IMR-90 (cell line): ENCODE data around the gene MARCHF9. TPM values are rescaled to one million over a fixed set of nuclear protein-coding genes. Genes with fewer than 3 reads are reported as not detected.

Experiments
- ATAC-seq: fragments of 200-7000 bp; cut with Tn5 transposase; 2 replicates; pipeline ENCODE4 v1.9.1; 2020; ENCODE audit warnings: low read depth, mild to moderate bottlenecking, moderate library complexity
- BruUV-seq: library from RNA; stranded (reverse); fragments of 400-500 nt; replicated peaks from 2 replicates; lab custom pipeline; 2021; lab: Mats Ljungman, UMichigan
- CTCF ChIA-PET: fragments of 300-600 bp; formaldehyde crosslinking; extraction: SDS; loops from one replicate; lab custom pipeline; 2021; ENCODE audit warnings: antibody characterized with exemption; lab: Yijun Ruan, JAX
- POLR2A ChIA-PET: fragments of 300-600 bp; sonication (Branson Sonifier 250); formaldehyde crosslinking; loops from one replicate; lab custom pipeline; 2022; ENCODE audit warnings: antibody characterized with exemption; ENCODE audit not compliant: unreplicated experiment; lab: Charles Lee
- DNase-seq: peaks from one replicate; pipeline ENCODE4 v3.0.0; 2013
- H2AFZ ChIP-seq: replicated peaks from 2 replicates; pipeline ENCODE3; 2013; ENCODE audit warnings: low read length, mild to moderate bottlenecking; ENCODE audit not compliant: poor library complexity
- H2AK5ac ChIP-seq: 2 replicates; pipeline ENCODE4 v1.6.1; 2013; ENCODE audit warnings: low read depth, low read length, inconsistent platforms
- H2AK9ac ChIP-seq: replicated peaks from 2 replicates; pipeline ENCODE3; 2013; ENCODE audit warnings: mild to moderate bottlenecking, low read depth, low read length, moderate library complexity; ENCODE audit not compliant: poor library complexity
- H2BK120ac ChIP-seq: 2 replicates; pipeline ENCODE4 v1.6.1; 2013; ENCODE audit warnings: low read depth, low read length, inconsistent platforms
- H2BK15ac ChIP-seq: 3 replicates; pipeline ENCODE4 v1.6.1; 2013; ENCODE audit warnings: low read depth, low read length, inconsistent platforms
- H2BK20ac ChIP-seq: 2 replicates; pipeline ENCODE4 v1.6.1; 2013; ENCODE audit warnings: low read depth, mild to moderate bottlenecking, inconsistent platforms, low read length, moderate library complexity
- H2BK5ac ChIP-seq: 2 replicates; pipeline ENCODE4 v1.6.1; 2013; ENCODE audit warnings: mild to moderate bottlenecking, low read depth, low read length, inconsistent platforms; ENCODE audit not compliant: poor library complexity, severe bottlenecking
- H3K14ac ChIP-seq: replicated peaks from 2 replicates; pipeline ENCODE4 v1.6.1; 2013; ENCODE audit warnings: low read depth, low read length, inconsistent platforms
- H3K18ac ChIP-seq: 2 replicates; pipeline ENCODE4 v1.6.1; 2013; ENCODE audit warnings: low read depth, low read length, control low read depth
- H3K23ac ChIP-seq: 2 replicates; pipeline ENCODE4 v1.6.1; 2013; ENCODE audit warnings: low read depth, low read length, inconsistent platforms
- H3K27ac ChIP-seq: 2 replicates; pipeline ENCODE4 v1.5.1; 2013; ENCODE audit warnings: mild to moderate bottlenecking, control low read depth, low read length; ENCODE audit not compliant: insufficient read depth
- H3K27me3 ChIP-seq: 2 replicates; pipeline ENCODE4 v1.6.1; 2013; ENCODE audit warnings: low read length; ENCODE audit not compliant: control insufficient read depth, insufficient read depth
- H3K36me3 ChIP-seq: 2 replicates; pipeline ENCODE4 v1.6.1; 2013; ENCODE audit warnings: low read length, mixed read lengths; ENCODE audit not compliant: control insufficient read depth, insufficient read depth
- H3K4ac ChIP-seq: 2 replicates; pipeline ENCODE4 v1.6.1; 2013; ENCODE audit warnings: low read depth, low read length, inconsistent platforms
- H3K4me1 ChIP-seq: 2 replicates; pipeline ENCODE4 v1.6.1; 2013; ENCODE audit warnings: low read length, mixed read lengths; ENCODE audit not compliant: control insufficient read depth, insufficient read depth
- H3K4me2 ChIP-seq: 2 replicates; pipeline ENCODE4 v1.6.1; 2013; ENCODE audit warnings: low read depth, mild to moderate bottlenecking, control low read depth, low read length, moderate library complexity
- H3K4me3 ChIP-seq: 2 replicates; pipeline ENCODE4 v1.5.1; 2013; ENCODE audit warnings: low read depth, mild to moderate bottlenecking, control low read depth, low read length, moderate library complexity; ENCODE audit not compliant: insufficient read depth
- H3K56ac ChIP-seq: 2 replicates; pipeline ENCODE4 v1.6.1; 2013; ENCODE audit warnings: low read length, inconsistent platforms; ENCODE audit not compliant: insufficient read depth; ENCODE audit errors: extremely low read depth
- H3K79me1 ChIP-seq, 2 experiments: 2 replicates each; pipeline ENCODE4 v1.6.1; 2013; ENCODE audit warnings: low read length in 2 of 2, inconsistent platforms in 1 of 2, low read depth in 1 of 2
- H3K9ac ChIP-seq: 2 replicates; pipeline ENCODE4 v1.6.1; 2013; ENCODE audit warnings: low read depth, low read length, control low read depth
- H3K9me1 ChIP-seq: 2 replicates; pipeline ENCODE4 v1.6.1; 2013; ENCODE audit warnings: low read length, inconsistent platforms; ENCODE audit not compliant: insufficient read depth
- H3K9me3 ChIP-seq: 2 replicates; pipeline ENCODE4 v1.6.1; 2013; ENCODE audit warnings: low read length; ENCODE audit not compliant: control insufficient read depth, insufficient read depth
- H4K20me1 ChIP-seq: 2 replicates; pipeline ENCODE4 v1.6.1; 2013; ENCODE audit warnings: low read length, inconsistent platforms; ENCODE audit not compliant: insufficient read depth
- H4K5ac ChIP-seq: 2 replicates; pipeline ENCODE4 v1.6.1; 2013; ENCODE audit warnings: mild to moderate bottlenecking, low read depth, low read length, control low read depth
- H4K8ac ChIP-seq, 2 experiments: 2 replicates each; pipeline ENCODE4 v1.6.1; 2013; ENCODE audit warnings: low read depth in 2 of 2, low read length in 2 of 2, control low read depth in 1 of 2, inconsistent platforms in 1 of 2
- H4K91ac ChIP-seq: 2 replicates; pipeline ENCODE4 v1.6.1; 2013; ENCODE audit warnings: low read depth, low read length, inconsistent platforms; ENCODE audit not compliant: insufficient read depth
- CTCF ChIP-seq: conservative IDR thresholded peaks from 2 replicates; pipeline ENCODE4 v1.5.1; 2012; ENCODE audit warnings: mild to moderate bottlenecking, low read depth, low read length, improper control_type of control experiment
- FOS ChIP-seq: fragments of 150-350 bp; IDR thresholded peaks from 2 replicates; pipeline ENCODE4 v1.6.1; 2016; ENCODE audit warnings: low read depth, low read length
- MXI1 ChIP-seq: IDR thresholded peaks from 2 replicates; pipeline ENCODE4 v1.6.1; 2012; ENCODE audit warnings: low read depth, mild to moderate bottlenecking, low read length, moderate library complexity, borderline replicate concordance
- RCOR1 ChIP-seq: IDR thresholded peaks from 2 replicates; pipeline ENCODE4 v1.6.1; 2012; ENCODE audit warnings: mild to moderate bottlenecking, low read length, improper control_type of control experiment; ENCODE audit not compliant: insufficient replicate concordance
- USF2 ChIP-seq: fragments of 150-350 bp; IDR thresholded peaks from 2 replicates; pipeline ENCODE4 v1.6.1; 2017; ENCODE audit warnings: mild to moderate bottlenecking, antibody characterized with exemption, low read length, low read depth
- whole genome bisulfite sequencing, 2 experiments: methylation state at CpG; one replicate each; pipeline versions ENCODE4 v1.1.5 to v1.1.7; 2013; ENCODE audit warnings: missing lambda C conversion rate in 2 of 2; ENCODE audit not compliant: insufficient read length in 1 of 2; ENCODE audit errors: extremely low coverage in 2 of 2; 5-methylcytosine and 5-hydroxymethylcytosine counted together
- dilution Hi-C: fragments of 300-500 bp; cut with HindIII; formaldehyde crosslinking; loops from one replicate; pipeline ENCODE4 v1.14.3; 2018; ENCODE audit warnings: low sequenced_read_pairs; ENCODE audit not compliant: unreplicated experiment
- in situ Hi-C: fragments of 300-500 bp; cut with MboI; formaldehyde crosslinking; loops from 3 replicates; pipeline ENCODE4 v1.14.3; 2019; ENCODE audit warnings: low sequenced_read_pairs, inconsistent platforms, mixed read lengths
- intact Hi-C: fragments of 100-400 bp; cut with micrococcal nuclease; formaldehyde crosslinking; loops from 2 replicates; pipeline ENCODE4 v1.10.0; 2022
- polyA plus RNA-seq, 3 experiments: library from polyadenylated mRNA; depleted of rRNA; stranded (reverse); fragments of >200 nt; gene quantifications; 2 replicates each; pipeline ENCODE4 v1.2.3, GENCODE V29; 2012; ENCODE audit warnings: low replicate concordance in 1 of 3
- total RNA-seq: library from RNA; depleted of rRNA; stranded (reverse); fragments of >200 nt; gene quantifications from 2 replicates; pipeline ENCODE4 v1.2.3, GENCODE V29; 2012

The MARCHF9 gene
- total and polyA plus RNA-seq, 2 of the 4 experiments (the other 2 are of a cell fraction): 1.1 to 5.4 TPM

GRCh38 chr12:57729321-57729844 lies 25.5 kb upstream of the MARCHF9 start:
- no peak overlapping the region for H4K91ac ChIP-seq

More at GRCh38 chr12:57729321-57729844, 25.5 kb upstream of the MARCHF9 start:
- TF ChIP-seq CTCF: no peak
- no peak for TF ChIP-seq MXI1
- no peak for TF ChIP-seq RCOR1
- no peak for TF ChIP-seq FOS
- no peak for TF ChIP-seq USF2
- H3K4me1 ChIP-seq: 0 out of 2 replicates have a peak, but pooled peaks cover 4% of the 10 kb centered on the region
- H2AK9ac ChIP-seq: no peak overlapping the region
- H4K8ac ChIP-seq: no peak overlapping the region
- no peak overlapping the region for H3K23ac ChIP-seq
- no peak overlapping the region for H3K56ac ChIP-seq
- ChIA-PET POLR2A (no interaction called here), CTCF (no interaction called here)
- no TSS peak for BruUV-seq
- peaks cover 16% of the 10 kb centered on the region; the same call in 1 of the 2 replicates for H4K20me1 ChIP-seq
- ATAC-seq (no peak), DNase-seq (no peak)
- in situ Hi-C loops: no loop called here
- WGBS, 2 experiments: 43% methylated on average over 2 of the region's 5 CpGs; no CpG with 5 or more reads in 1 of the 2 experiments
- H3K27me3 ChIP-seq: peaks cover 33% of the 10 kb centered on the region
- H3K18ac ChIP-seq: no peak overlapping the region
- no peak overlapping the region for H3K9ac ChIP-seq
- dilution Hi-C loops: no loop called here
- no peak overlapping the region for H4K5ac ChIP-seq
- no peak overlapping the region for H3K4me2 ChIP-seq
- no peak overlapping the region for H3K27ac ChIP-seq
- H3K9me3 ChIP-seq: no peaks in the 10 kb centered on the region
- peaks cover 0 to 17% of the 10 kb centered on the region in 2 experiments; a peak in 1 of 4 replicates for H3K79me1 ChIP-seq
- H2BK20ac ChIP-seq: no peak overlapping the region
- no peak overlapping the region for H3K4me3 ChIP-seq
- no peak overlapping the region for H2BK120ac ChIP-seq
- H2BK15ac ChIP-seq: no peak overlapping the region
- H3K14ac ChIP-seq: no peak overlapping the region
- intact Hi-C loops: no loop called here
- H2AFZ ChIP-seq: no peak overlapping the region
- no peak overlapping the region for H2AK5ac ChIP-seq
- H3K36me3 ChIP-seq: peaks cover 6% of the 10 kb centered on the region; the same call in 1 of the 2 replicates
- no peak overlapping the region for H2BK5ac ChIP-seq
- 0 out of 2 replicates have a peak, but pooled peaks cover 6% of the 10 kb centered on the region for H3K9me1 ChIP-seq
- no peak overlapping the region for H3K4ac ChIP-seq
